NT2/D1 (cell line): Measurements from ENCODE around the gene CPHXL.

Experiments
- SUZ12 ChIP-seq: IDR thresholded peaks from 2 replicates; pipeline ENCODE4 v1.6.1; 2011; ENCODE audit not compliant: insufficient read length, insufficient read depth; ENCODE audit errors: extremely low read depth
- ZNF274 ChIP-seq: IDR thresholded peaks from 2 replicates; pipeline ENCODE4 v1.6.1; 2011; ENCODE audit warnings: mild to moderate bottlenecking, low read depth, low read length

GRCh38 chr16:75667503-75667902, 58.8 kb downstream of the CPHXL start:
- TF ChIP-seq SUZ12 (no peak), ZNF274 (no peak)
